Esophagus squamous epithelium (tissue), 4 donors: ENCODE data around the gene MESD.

Experiments
- CTCF ChIP-seq, 6 experiments: fragments of 450-650 bp in 4 of 6; fragments of 200-600 bp in 2 of 6; sonication (generic) in 2 of 6; IDR thresholded peaks; one replicate each; pipeline ENCODE4 v1.5.1; 2016 to 2019; ENCODE audit warnings: antibody characterized with exemption in 6 of 6, mild to moderate bottlenecking in 4 of 6, moderate library complexity in 4 of 6
- POLR2A ChIP-seq, 4 donors: fragments of 450-650 bp; IDR thresholded peaks; one replicate each; pipeline ENCODE4 v1.6.1; 2017; ENCODE audit warnings: antibody characterized with exemption in 4 of 4, mild to moderate bottlenecking in 4 of 4, moderate library complexity in 3 of 4

GRCh38 chr15:80953953-80954778 is 35.5 kb downstream of the MESD start:
- TF ChIP-seq CTCF (IDR thresholded peaks at IDR 0.05) (no peak), POLR2A (IDR thresholded peaks at IDR 0.05) (no peak)
